Stimulated activated CD4-positive, alpha-beta T cell treated with anti-CD3 and anti-CD28 coated beads, Interleukin-4, amount 100 ng/mL, for 24 hours (primary cell): Measurements from ENCODE around the gene APBA1.

ENCODE experiments used
- DNase-seq: peaks from one replicate; pipeline ENCODE4 v3.0.0-alpha.2; 2020

APBA1 gene

GRCh38 chr9:69573651-69574050 lies 98.5 kb downstream of the APBA1 start:
- no peak for DNase-seq

GRCh38 chr9:69572611-69573010 lies 99.6 kb downstream of the APBA1 start:
- no peak for DNase-seq

GRCh38 chr9:69571032-69571431 lies 101.1 kb downstream of the APBA1 start:
- no peak for DNase-seq

GRCh38 chr9:69569738-69570451 lies 102.3 kb downstream of the APBA1 start:
- no peak for DNase-seq

- DNase-seq, result no peak
Observed at GRCh38 chr9:69564557-69564956, 107.6 kb downstream of the APBA1 start.

GRCh38 chr9:69559126-69559525 lies 113.0 kb downstream of the APBA1 start:
- DNase-seq, result no peak

- DNase-seq, result no peak
Observed at GRCh38 chr9:69556707-69557106, 115.5 kb downstream of the APBA1 start.

GRCh38 chr9:69555802-69556201 lies 116.4 kb downstream of the APBA1 start:
- DNase-seq, result no peak

GRCh38 chr9:69554945-69555344 lies 117.2 kb downstream of the APBA1 start:
- no peak for DNase-seq

- DNase-seq, result peak; percentile 28
Observed at GRCh38 chr9:69549310-69550202, 122.6 kb downstream of the APBA1 start.

GRCh38 chr9:69548681-69549080 lies 123.5 kb downstream of the APBA1 start:
- no peak for DNase-seq

- DNase-seq, result no peak
Observed at GRCh38 chr9:69546265-69546664, 125.9 kb downstream of the APBA1 start.

GRCh38 chr9:69542942-69543704 lies 129.0 kb downstream of the APBA1 start:
- DNase-seq, result no peak

GRCh38 chr9:69542058-69542457 lies 130.1 kb downstream of the APBA1 start:
- no peak for DNase-seq

- DNase-seq, result no peak
Observed at GRCh38 chr9:69535911-69536310, 136.3 kb downstream of the APBA1 start.

- no peak for DNase-seq
Observed at GRCh38 chr9:69535286-69535832, 136.8 kb downstream of the APBA1 start.

- DNase-seq, result no peak
Observed at GRCh38 chr9:69532396-69532795, 139.8 kb downstream of the APBA1 start.

- DNase-seq, result no peak
Observed at GRCh38 chr9:69527454-69527853, 144.7 kb downstream of the APBA1 start.

GRCh38 chr9:69526699-69527098 lies 145.5 kb downstream of the APBA1 start:
- no peak for DNase-seq

- no peak for DNase-seq
Observed at GRCh38 chr9:69519470-69520240, 152.5 kb downstream of the APBA1 start.

- DNase-seq, result no peak
Observed at GRCh38 chr9:69516353-69517322, 155.5 kb downstream of the APBA1 start.
